GM19328 (cell line): ENCODE results near the gene ARHGEF28.

Experiments
- ATAC-seq: cut with Tn5 transposase; IDR thresholded peaks from one replicate; pipeline ENCODE4 v1.9.1; 2021; ENCODE audit warnings: mild to moderate bottlenecking, moderate library complexity; ENCODE audit not compliant: unreplicated experiment

Gene ARHGEF28

DNA sequence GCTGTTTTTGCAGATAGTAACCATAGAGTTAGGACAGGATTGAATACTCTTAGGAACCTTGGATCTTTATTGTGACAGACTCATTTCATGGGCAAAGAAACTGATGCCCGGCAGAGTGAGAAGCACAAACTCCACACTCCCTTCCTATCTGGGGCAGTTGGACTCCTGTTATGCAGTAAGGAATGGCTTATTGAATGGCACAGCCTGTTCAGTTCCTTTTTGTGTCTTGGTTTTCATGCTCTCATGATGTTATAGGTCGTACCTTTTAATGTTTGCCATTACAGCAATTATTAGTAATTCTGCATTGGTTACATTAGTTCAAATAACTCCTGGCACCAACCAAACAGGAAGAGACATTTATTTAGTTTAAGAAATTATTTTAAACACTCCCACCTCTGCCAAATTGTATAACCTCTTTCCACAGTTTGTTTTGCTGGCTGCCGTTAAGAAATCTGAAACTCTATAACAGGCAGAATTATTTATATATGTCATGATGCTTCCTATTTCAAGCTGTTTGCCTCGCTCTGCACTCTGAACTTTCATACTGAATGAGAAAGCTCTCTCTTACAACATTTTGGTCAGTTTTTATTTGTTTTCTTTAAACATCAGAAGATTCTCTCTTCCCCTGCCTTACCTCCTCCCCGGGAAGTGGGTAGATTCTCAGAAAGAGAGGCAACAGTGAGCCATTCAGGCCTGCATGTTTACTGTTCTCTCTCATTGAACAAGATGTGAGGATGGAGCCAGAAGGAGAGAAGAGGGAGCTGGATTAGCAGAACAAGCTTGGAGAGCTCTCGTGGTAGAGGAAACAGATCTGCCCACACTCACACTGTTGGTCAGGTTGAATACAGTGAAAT lies 144.4 kb downstream of the ARHGEF28 start:
- ATAC-seq, result no peak

DNA sequence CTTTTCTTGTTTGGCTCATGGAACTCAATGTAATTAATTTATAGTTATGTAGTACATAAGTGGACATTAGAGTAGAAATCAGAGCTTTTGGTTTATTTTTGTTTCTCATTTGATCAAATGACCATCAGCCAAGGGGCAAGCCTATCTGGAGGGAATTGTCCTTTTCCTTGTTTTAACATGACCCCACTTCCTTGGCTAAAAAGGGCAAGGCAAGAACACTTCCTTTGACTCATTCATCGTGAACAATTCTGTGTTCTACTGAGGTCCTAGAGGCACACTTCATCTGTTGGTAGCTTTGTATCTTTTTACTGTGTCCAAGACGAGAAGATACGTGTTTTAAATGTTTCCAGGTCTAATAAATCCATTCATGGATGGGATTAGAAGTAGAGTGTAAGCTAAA lies 148.9 kb downstream of the ARHGEF28 start:
- ATAC-seq, result no peak

DNA sequence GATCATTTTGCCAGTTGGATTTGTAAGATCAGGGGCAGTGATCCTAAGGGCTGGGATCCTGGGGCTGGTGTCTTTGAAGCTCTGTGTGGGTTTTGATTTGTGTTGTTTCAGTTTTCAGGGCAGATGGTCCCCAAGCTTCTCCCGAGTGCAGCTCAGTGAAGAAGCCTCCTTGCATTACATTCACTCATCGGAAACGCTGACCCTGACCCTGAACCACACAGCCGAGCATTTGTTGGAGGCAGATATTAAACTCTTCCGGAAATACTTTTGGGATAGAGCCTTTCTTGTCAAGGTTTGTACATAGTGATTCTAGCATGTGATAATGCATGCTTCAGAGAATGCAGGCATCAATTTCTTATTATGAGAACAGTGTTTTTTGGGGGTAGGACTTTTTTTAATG lies 150.4 kb downstream of the ARHGEF28 start:
- ATAC-seq, result no peak

DNA sequence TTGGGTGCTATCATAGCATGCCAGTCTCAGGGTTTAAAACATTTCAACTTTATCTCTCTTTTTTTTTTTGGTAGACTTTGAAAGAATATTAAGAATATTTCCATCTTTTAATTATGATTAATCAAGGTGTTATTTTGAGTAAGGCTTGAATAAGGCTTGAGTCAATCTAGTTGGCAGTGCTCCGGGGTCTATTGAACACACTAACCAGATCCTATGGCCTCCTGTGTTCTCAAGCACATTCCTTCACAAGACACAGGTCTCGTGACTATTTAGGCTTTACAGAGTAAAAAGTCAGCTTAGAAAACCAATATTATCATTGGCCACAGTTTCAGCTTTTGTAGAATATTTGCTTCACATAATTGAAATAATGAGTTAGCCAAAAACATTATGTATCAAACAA lies 151.2 kb downstream of the ARHGEF28 start:
- no peak for ATAC-seq

DNA sequence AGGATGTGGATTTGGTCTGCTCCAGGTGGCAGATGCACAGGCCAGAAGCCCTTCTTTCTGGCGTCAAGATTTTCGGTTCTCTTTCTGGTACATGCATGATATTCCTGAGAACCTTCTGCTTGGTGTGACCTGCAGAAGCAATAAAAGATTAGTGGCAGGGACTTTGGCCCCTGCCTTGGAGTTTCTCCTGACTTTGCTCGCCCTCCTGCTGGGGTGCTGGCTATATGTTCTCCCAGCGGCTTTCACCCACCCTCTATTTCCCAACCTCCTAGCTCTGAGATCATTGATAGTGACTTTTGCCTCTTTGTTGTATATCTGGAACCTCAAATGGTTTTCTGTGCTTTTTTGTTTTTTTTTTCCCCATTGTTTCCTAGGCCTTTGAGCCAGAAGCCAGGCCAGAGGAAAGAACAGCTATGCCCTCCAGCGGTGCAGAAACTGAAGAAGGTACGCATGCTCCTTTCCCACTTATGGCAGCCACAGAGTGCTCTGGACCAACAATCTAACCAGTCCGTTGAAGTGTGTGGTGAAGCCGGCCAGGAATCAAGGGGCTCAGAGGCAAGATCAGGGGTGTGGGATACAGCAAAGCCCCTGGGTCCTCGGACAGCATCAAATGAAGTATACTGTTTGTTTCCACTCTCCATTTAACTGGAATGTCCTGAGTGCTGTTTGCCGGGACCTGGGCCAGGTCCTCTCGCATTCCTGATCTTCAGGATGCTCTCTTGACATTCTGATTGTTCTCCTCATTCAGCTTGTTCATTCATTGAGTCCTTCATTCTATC lies 154.5 kb downstream of the ARHGEF28 start:
- ATAC-seq, result no peak

GRCh38 chr5:73781107-73781768 lies 155.2 kb downstream of the ARHGEF28 start:
- ATAC-seq, result no peak

GRCh38 chr5:73783828-73784227 lies 157.8 kb downstream of the ARHGEF28 start:
- no peak for ATAC-seq

DNA sequence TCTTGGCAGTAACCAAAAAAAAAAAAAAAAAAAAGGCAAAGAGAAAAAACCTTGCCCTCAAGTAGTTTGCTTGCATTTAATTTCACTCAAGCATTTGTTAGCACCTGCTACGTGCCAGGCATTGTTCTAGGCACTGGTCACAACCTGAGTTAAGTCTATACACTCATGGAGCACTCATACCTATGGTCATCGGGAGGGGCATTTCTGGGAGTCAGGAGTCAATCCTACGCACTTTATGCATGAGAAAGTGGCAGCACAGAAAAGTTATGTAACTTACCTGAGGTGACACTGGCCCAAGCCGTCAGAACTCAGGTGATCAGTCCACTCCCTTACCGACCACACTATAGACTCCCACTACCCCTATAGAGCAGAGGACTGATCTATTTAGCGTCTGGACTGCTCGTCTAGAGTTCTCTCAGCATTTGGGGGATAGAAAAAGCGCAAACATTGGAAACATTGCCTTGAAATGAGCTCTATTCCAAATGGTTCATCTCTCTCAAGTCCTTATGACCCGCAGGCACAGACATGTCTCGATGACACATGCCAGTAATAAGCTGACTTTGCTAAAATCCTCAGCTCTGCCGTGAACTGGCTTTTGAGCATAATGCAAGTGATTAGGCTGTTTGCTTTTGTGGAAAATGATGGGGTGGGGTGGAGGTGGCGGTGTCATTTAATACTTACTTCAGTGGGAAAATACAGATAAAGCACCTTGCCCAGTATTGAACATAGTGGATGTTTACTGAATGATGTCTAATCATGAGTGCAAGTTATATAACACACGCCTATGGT lies 160.2 kb downstream of the ARHGEF28 start:
- no peak for ATAC-seq

GRCh38 chr5:73789851-73790281 lies 163.9 kb downstream of the ARHGEF28 start:
- ATAC-seq, result no peak

DNA sequence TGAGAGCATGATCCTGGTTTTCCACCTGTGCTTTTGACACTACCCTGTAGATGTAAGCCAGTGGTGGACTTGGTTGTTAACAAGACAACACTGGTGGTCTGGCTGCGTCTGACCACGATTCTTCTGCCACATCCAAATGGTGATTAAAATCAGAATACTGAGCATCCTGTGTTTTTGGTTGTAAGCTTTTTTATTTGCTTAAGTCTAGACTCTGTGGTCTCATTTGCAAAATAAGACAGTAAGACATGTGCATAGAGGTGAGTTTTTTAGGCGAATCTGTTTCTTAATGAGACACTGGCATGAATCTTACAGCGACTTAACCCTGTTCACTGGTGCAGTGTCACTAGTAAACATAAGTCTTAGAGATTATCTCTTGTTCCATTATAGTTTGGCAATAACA lies 165.4 kb downstream of the ARHGEF28 start:
- ATAC-seq, result no peak

DNA sequence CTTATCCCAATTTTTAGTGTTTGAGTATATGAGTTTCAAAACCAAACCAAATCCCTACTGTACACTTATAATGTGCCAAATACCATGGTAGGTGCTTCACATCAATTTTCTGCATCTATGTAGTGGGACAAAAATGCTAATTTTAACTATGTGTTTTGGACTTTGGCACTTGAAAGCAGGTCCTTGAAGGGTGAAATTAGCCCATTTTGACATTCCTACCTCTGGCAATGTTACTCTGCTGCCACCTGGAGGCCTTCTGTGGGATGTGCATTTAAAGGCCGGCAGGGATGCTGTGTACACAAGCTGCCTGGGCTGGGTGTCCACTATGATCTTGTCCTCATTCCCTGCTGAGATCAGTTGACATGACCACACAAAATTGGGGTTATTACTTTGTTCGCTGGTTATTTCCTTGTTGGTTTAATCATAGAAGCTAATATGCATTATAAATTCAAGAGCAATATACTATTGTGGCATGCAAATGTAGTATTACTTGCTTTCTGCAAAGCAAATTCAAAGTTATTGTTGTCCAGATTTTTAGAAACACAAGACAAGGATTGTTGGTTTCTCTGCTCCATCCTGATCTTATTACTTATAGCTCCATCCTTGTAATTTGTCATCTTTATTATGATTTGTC lies 166.8 kb downstream of the ARHGEF28 start:
- ATAC-seq, result no peak

- no peak for ATAC-seq
Measured at GRCh38 chr5:73793911-73794310, 167.9 kb downstream of the ARHGEF28 start.

GRCh38 chr5:73796164-73797131 lies 170.5 kb downstream of the ARHGEF28 start:
- no peak for ATAC-seq

- no peak for ATAC-seq
Measured at GRCh38 chr5:73797132-73797510, 171.1 kb downstream of the ARHGEF28 start.

DNA sequence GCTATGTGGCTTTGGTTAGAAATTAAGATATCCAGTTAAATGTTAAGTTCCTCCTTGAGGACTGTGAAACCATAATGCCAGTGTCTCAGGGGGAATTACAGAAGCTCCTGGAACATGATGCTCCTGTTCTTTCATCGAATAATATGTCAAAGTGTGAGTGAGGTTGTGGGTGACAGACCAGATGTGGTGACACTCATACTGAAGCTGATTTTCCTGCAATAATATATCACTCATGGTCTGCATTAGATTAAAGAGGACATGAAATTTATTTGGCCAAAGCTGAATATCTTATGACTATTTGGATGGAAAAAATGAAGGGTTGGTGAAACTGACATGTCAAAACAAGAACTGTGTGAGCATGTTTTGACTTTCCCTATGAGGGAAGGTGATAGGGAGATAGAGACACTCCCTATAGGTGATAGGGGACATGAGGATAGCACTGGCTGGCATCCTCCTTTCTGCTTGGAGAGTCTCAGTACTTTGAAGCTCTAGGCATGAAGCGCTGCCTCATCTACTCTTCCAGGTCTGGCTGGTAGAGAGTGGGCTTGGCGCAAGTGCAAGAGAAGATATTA lies 173.5 kb downstream of the ARHGEF28 start:
- no peak for ATAC-seq

DNA sequence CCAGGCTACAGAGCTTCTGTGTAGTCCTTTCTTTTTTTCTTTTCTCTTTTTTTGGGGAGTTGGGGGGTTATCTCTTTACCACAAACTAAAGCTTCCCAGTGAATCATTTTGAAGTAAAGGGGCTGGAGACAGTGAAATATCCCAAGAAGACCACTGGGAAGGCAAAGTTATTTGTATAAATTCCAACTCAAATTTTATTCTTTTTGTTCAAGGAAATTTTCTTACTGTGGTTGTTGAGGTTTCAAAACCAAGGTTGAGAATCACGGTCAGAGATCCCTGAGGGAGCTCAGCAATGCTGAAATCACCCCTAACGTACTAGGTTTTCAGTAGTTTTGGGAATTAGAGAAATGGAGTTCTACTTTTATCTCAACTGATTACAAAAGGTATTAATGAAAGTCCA lies 175.7 kb downstream of the ARHGEF28 start:
- no peak for ATAC-seq

- ATAC-seq, result no peak
Measured at GRCh38 chr5:73805449-73805848, 179.5 kb downstream of the ARHGEF28 start.

GRCh38 chr5:73808911-73809310 lies 182.9 kb downstream of the ARHGEF28 start:
- no peak for ATAC-seq

GRCh38 chr5:73810429-73810828 lies 184.4 kb downstream of the ARHGEF28 start:
- ATAC-seq, result no peak
